Stimulated activated CD8-positive, alpha-beta memory T cell treated with anti-CD3 and anti-CD28 coated beads, Interleukin-7, amount 100 ng/mL, for 48 hours (primary cell): ENCODE data around the gene ZBTB8A.
"Not testable (repeated sequence)": the region's sequence is repeated elsewhere in the genome, so short reads cannot be mapped to it uniquely, and the experiment has no call there.

Experiments used
- DNase-seq, 2 donors: peaks; one replicate each; pipeline ENCODE4 v3.0.0-alpha.2; 2020; ENCODE audit warnings: low read depth in 1 of 2; ENCODE audit errors: extremely low read depth in 1 of 2

The ZBTB8A gene

DNA sequence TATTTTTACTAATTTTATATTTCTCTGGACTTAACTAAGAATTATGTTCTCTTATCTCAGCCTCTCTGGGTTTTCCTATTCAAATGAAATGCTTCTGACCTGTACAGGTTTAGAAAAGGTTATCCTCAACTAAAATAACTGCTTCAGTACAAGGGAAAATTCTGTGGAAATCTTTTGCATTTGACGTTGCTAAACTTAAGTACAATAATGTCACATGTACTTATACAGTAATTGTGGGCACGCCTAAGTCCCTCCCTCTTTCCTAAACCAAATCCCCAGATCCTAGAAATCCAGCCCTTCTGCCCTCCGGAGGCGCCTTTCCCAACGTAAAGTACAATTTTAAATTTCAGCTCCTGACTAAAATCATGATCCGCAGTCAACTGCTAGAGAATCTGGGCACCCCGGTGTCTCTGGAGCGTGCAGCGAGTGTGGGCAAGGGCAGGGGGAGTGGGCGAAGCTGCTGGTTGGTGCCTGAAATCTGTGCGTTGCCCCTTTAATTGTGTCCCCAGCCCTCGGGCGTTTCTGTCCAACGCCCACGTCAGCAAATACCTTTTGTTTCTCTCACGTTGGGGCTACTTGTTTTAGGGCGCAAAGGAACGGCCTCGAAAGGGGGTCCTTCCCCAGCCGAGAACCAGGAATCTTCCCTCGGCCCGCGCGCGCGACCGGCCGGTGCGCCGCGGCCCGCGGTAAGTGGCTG is at the start of gene ZBTB8A:
Gene ZBTB8A, plus strand, starts transcription at position 541 of the 697 bp plus-strand sequence. CDS start 53,505 bp downstream, outside the sequence.
- DNase-seq = no peak

DNA sequence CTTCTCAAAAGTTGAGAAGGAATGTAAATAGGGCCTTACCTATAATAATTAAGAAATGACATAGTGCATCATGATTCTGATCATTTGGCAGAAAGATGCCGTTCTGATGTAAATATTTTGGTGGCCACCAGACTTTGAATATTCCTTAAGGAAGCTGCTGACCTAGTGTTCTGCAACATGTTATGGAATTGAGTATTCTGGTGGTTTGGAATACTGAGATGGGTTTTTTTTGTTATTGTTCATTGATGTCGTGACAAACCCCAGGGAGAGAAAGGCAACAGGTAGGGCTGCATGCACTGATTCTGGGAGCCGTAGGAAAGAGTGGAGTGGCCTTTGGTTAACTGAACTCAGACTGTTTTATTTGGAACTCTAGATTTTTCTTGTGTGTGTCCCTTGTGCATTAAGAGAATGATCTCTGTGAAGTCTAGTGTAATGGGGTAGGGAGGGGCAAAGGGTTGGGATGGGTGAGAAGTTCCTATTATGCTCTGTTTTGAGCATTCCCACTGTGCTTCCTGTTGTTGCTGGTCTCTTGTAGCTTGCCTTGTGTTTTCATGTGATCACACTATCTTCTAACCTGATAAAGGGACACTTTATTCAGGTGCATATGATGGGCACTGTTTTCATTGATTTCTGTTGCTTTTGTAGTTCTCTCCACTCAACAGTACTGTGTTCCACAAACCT is 49.3 kb upstream of the ZBTB8A start:
- no peak for DNase-seq

DNA sequence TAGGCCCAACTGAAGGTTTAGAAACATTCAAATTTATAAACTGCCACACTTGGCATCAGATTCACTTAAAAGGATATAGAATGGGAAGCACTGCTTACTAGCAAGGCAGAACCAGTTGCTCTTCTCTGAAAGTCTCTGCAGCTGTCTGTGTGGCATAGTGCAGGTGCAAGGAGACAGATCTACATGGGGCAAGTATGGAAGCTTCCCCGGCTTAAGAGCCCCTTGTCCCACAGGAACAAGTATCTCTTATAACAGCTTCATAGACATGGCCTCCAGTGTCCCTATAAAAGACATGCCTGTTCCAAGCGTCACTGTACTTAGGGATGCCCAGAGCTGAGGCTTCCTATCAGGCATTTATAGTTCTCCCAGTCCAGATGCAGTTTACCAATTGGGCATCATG is 47.8 kb upstream of the ZBTB8A start:
- no peak for DNase-seq

DNA sequence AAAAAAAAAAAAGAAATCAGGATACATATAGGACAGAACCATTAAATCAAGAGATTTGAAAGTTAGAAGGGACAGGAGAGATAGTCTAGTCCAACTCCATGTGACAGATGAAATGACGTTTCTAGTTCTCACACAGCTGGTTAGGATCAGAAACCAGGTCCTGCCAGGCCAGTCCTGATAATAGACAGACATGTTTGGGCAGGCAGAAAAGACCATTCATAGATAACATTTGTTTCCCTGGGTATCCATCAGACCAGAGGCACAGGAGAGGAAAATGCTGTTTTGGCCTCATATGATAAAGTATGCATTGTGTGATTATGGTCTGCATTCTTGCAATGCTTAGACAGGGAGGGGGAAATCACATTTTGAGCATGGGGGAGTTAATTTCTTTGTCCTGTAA is 45.0 kb upstream of the ZBTB8A start:
- DNase-seq = no peak

DNA sequence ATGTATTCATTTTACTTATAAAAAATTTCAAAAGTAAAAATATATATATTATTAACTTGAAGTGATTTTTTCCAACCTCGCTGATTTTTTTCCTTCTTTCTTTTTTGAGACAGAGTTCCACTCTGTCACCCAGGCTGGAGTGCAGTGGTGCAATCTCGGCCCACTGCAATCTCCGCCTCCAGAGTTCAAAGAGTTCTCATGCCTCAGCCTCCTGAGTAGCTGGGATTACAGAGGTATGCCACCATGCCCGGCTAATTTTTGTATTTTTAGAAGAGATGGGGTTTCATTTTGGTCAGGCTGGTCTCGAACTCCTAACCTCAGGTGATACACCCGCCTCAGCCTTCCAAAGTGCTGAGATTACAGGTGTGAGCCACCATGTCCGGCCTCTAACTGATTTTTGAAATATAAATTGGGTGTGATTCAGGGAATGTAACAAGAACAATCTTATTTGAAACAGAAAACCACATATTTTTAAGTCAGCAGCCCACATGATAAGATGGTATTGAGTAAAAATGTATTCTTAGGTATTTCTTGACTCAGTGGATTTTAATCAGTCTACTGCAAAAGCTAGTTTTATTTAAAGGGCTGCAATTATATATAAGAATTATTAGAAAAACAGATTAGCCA is 44.4 kb upstream of the ZBTB8A start:
- DNase-seq = no peak

DNA sequence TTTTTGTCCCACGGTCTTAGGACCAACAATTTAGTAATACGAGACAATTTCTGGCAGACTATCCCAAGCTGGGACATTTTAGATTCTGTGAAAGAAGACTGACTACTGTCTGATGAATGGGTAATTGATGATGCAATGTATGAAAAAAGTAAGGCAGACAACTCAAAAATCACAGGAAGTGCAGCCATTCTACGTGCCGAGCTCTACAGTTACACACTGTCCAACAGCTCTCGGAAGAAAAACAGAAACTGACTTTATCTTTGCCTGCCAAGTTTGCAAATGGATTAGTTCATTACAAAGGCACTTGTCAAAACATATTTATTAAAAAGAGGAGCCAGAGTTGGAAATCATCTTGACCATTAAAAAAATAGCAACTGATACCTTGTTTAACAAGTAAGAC is 43.1 kb upstream of the ZBTB8A start:
- no peak for DNase-seq

DNA sequence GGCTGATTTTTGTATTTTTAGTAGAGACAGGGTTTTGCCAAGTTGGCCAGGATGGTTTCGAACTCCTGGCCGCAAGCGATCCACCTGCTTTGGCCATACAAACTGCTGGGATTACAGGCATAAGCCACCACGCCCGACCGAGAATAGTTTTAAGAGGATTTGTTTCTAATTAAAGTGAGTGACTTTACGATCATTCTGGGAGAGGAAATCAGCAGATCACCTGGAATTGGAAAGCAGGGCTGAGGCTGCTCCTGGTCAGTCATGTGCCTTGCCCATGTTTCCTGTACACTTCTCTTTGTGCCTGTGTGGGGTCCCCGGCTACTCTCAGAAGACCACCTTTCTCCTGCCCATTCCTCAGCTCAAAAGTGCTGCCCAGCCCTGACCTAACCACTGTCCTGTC is 40.5 kb upstream of the ZBTB8A start:
- no peak for DNase-seq

DNA sequence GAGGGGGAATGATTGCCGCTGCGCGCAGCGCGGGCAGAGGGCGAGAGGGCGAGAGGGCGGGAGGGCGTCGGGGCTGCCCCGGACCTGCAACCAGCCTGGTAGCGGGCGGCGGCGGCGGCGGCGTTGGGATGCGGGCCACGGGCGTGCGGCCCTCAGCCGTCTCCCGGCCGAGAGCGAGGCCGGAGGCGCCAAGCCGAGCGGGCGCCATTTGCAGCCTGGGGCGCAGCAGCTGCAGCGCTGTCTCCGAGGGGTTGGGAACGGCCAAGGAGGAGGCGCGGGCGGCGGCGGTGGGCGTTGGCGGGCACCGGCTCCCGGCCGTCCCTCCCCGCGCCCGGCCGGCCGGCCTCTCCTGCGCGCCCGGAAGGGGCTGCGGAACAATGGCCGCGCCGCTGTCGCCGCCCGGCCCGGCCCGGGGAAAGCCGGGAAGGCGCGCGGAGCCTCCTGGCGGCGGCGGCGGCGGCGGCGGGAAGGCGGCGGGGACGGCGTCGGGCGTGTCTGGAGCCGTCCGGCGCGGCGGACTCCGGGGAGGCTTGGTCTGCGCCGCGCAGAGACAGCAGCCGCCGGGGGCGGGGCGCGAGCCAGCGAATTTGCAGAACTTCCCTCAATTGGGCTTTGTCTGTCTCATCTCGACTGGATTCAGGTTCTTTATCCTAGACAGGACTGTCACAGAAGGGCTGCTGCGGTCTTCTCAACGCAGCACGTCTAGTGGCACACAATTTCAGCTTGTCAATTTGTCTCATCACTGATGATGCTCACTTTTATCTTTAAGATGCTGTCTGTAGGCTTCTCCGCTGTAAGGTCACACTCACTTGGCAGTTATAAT is 38.6 kb upstream of the ZBTB8A start:
- no peak for DNase-seq

DNA sequence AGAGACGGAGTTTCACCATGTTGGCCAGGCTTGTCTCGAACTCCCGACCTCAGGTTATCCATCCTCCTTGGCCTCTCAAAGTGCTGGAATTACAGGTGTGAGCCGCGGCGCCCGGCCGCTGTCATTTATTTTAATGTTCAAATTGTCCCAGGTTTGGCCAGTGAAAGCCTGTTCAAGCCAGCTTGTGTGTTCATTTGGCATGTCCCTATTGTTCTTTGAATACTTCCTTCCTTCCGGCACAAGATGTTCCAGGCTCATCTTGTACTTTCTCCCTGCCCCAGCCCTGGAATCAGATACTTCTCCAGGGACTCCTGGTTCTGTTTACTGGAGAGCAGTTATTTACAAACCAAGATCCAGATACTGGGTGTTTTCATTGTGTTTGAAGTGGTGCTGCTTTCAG is 37.4 kb upstream of the ZBTB8A start:
- no peak for DNase-seq

DNA sequence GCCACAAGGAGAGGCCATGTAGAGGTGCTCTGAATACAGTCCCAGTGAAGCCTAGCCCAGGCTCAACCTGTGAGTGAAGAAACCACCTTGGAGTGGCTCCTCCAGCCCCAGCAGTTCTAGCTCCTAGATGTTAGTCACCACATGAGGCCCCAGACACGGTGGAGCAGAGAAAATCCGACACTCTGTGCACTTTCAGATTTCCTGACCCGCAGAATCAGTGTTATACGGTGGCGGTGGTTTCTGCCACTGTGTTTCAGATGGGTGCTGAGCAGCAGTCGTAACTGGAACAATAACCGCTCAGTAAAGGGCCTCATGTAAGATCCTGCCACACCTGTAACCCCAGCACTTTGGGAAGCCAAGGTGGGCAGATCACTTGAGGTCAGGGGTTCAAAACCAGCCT is 36.1 kb upstream of the ZBTB8A start:
- DNase-seq = no peak

DNA sequence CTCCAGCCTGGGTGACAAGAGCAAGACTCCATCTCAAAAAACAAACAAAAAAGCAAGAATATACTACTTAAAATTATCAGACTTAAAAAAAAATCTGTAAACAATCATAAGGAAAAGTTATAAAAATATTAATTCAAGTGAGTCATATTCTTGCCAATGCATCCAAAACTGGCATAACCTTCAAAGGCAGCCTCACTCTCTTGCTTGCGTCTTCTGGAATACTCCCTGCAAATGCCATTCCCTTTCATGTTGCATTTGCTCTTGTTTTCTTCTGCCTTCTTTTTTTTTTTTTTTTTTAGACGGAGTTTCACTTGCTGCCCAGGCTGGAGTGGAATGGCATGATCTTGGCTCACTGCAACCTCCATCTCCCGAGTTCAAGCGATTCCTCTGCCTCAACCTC is 32.2 kb upstream of the ZBTB8A start:
- DNase-seq = no peak

DNA sequence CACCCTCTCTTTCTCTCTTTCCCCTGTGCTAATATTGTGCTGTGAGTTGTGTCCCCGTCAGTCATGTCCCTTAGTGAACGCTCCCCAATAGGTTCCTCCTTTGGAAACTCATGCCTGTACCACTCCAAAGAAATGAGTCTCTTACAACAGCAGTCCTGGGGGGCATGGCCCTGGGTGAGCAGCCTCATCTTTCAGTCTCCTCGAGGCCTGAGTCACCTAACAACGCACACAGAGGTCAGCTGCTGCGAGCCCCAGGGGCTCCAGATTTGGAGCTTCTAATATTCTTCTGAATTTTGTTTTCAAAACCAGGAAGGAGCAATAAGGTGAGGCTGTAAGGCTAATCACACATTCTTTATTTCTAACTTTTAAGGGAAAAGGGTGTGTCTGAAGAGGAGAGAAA is 30.5 kb upstream of the ZBTB8A start:
- DNase-seq = no peak

DNA sequence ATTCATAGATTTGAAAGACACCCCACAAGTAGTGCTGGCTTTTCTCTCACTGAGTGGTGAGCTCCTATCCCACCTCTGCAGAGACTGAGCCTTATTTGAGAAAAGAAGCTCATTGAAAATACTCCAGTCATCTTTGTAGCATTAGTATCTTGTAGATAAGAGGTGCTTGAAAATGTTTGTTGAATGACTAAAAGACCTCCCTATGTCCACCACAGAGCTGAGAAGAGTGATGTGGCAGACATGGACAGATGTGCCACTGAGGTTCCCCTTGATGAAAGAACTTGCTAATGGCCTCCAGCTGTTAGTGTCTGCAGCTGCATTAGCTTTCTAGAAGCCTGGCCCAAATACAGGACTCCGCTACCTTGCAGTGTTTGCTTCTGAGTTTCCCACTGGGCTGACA is 29.3 kb upstream of the ZBTB8A start:
- no peak for DNase-seq

DNA sequence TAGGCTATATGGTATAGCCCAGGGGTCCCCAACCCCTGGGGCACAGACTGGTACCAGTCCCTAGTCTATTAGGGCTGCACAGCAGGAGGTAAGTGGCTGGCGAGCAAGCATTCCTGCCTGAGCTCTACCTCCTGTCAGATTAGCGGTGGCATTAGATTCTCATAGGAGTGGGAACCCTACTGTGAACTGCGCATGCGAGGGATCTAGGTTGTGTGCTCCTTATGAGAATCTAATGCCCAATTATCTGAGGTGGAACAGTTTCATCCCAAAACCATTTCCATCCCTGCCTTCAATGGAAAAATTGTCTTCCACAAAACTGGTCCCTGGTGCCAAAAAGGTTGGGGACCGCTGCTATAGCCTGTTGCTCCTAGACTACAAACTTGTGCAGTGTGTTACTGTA is 22.8 kb upstream of the ZBTB8A start:
- no peak for DNase-seq

DNA sequence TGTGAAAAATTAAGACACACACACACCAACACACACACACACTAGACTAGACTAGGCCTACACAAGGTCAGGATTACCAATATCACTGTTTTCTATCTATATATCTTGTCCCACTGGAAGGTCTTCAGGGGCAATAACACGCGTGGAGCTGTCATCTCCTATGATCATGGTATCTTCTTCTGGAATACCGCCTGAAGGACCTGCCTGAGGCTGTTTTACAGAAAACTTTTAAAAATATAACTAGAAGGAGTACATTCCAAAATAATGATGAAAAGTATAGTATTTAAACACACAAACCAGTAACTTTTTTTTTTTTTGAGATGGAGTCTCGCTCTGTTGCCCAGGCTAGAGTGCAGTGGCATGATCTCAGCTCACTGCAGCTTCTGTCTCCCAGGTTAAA is 20.3 kb upstream of the ZBTB8A start:
- DNase-seq = no peak

DNA sequence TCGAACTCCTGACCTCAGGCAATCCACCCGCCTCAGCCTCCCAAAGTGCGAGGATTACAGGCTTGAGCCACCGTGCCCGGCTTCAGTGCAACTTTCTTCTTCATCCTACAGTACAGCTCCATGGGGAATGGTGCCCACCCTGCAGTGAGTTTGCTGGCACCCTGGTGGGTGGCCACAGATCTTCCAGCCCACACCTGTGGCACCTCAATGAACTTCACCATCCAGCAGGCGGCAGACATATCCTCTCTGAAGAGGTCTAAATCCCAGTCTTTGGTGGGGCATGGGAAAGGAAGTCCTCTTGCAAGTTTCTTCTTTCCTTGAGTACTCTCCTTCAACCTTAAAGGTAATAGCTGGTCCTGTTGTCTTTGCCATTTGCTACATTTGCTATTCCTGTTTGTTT is 18.1 kb upstream of the ZBTB8A start:
- DNase-seq = no peak

DNA sequence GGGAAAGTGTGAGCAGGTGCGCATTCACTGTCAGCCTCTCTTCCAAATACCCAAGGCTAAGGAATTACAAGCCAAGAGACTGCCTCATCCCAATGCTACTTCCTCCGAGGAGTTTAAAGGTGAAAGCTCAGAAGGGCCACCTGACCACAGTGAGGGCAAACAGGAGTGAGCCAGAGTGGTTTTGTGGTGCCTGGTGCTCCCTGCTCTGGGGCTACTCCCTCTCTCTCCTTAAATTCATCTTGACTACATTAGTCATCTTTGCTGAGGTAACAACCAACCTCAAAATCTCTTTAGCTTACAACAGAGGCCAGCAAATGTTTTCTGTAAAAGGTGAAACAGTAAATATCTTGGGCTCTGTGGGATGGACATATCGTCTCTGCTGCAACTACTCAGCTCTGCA is 14.2 kb upstream of the ZBTB8A start:
- DNase-seq = no peak

DNA sequence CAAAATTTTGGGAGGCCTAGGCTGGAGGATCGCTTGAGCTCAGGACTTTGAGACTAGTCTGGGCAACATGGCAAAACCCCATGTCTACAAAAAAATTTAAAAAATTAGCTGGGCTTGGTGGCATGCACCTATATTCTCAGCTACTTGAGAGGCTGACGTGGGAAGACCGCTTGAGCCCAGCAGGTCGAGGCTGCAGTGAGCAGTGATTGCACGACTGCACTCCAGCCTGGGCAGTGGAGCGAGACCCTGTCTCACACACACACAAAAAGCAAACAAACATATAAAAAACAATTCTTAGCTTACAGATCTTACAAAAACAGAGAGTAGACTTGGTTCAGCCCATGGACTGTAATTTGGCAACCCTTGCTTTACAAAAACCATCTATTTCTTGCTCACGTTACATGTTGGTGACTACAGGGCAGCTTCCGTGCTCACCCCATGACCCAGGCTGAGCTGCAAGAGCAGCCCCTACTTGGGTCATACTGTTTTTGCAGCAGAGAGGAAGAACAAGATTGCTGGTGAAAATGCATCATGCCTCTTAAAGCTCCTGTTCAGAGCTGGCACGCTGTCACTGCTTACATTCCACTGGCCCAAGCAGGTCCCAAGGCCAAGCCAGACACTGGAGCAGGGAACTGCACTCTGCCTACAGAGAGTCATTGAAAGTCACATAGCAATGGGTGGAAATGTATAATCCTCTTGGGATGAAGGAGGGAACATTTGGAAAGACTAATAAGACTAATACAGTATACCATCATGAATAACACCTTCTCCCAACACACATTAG is 13.4 kb upstream of the ZBTB8A start:
- no peak for DNase-seq

DNA sequence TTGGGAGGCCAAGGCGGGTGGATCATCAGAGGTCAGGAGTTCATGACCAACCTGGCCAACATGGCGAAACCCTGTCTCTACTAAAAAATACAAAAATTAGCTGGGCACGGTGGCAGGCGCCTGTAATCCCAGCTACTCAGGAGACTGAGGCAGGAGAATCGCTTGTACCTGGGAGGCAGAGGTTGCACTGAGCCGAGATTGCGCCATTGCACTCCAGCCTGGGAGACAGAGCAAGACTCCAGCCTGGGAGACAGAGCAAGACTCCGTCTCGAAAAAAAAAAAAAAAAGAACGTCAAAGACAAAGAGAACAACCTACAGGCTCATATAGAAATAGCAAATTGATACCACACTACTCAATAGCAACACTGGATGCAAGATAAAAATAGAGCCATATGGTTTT is 10.7 kb upstream of the ZBTB8A start:
- DNase-seq = not testable (repeated sequence)

DNA sequence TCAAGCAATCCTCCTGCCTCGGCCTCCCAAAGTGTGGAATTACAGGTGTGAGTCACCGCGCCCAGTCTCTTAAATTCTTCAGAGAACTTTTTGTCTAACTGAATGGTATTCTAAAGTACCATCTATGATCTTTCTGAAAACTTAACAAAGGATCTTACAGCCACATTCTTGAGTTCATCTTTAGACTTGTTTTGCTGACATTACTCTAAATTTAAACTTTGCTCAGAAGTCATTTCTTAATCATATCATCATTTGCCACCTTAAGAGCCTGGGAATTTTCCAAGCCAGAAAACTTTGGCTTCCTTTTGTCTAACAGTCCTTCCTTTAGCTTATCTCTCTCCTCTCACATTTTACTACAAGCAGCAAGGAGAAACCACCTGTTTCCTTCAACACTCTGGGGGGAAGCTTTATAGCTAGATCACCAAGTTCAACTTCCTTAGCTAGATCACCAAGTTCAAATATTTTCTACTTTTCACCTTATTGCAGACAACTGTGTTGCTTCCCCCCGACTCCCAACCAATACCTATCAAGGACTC is 5.4 kb upstream of the ZBTB8A start:
- DNase-seq = no peak
